CD4-positive, alpha-beta T cell treated with Interferon gamma for 1 hour (primary cell): Measurements from ENCODE around the gene IDS.
A peak's percentile ranks its signal among the peaks of the same experiment; 100 is the strongest.
"Not testable (repeated sequence)": the region's sequence is repeated elsewhere in the genome, so short reads cannot be mapped to it uniquely, and the experiment has no call there.

ENCODE experiments used
- DNase-seq: peaks from one replicate; pipeline ENCODE4 v3.0.0-alpha.2; 2020

The IDS gene

GRCh38 chrX:149497054-149497453 is 8.1 kb downstream of the IDS start:
- DNase-seq: no peak

DNA sequence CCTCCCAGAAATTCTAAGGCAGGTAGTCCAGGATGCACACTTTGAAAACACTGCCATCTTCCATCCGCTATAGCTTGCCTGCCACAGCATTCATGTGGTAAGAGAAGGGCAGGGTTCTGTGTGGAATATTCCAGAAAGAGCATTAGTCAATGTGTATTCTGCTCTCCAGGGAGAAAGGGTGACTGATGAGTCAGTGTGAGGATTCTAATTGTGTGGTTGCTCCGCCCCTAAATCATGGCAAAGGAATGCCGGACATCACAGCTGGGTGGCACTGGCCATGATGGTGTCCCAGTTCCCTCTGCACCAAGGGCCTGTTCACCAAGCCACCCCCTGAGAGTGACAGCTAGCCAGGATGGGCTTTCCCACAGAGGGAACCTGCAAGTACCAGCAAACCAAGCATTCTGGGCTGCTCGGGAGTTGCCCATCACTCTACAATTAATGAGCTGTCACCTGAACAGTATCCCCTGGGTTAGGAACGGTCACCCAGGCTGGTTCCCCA is 9.5 kb downstream of the IDS start:
- no peak for DNase-seq

DNA sequence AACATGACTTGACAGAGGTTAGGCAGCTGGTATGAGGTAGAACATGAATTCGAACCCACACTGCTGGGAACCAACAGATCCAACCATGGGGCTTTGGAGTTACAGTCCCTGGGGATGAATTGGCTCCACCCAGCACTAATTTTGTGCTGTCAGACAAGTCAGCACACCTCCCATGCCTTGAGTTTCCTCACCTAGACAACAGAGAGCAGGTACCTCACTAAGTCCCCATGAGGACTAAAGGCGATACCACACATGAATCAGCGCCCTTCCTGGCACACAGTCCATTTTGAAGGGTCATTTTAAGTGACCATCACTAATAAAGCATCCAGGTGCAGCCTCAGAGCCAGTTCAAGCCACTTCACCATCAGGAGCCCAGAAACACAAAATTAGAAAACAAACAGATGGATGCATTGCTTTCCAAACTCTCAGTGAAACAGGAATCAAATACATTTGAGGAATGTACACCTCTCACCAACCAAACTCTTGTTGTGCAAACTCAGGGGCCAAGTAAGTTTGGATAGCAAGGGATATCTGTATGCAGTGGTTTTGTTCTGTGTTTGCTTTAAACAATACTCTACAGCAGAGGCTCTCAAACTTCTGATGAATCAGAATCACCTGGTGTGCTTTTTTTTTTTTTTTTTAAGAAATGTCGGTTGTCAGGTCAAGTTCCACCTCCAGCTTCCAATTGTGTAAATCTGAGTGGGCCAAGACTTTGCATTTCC is 10.1 kb downstream of the IDS start:
- no peak for DNase-seq

DNA sequence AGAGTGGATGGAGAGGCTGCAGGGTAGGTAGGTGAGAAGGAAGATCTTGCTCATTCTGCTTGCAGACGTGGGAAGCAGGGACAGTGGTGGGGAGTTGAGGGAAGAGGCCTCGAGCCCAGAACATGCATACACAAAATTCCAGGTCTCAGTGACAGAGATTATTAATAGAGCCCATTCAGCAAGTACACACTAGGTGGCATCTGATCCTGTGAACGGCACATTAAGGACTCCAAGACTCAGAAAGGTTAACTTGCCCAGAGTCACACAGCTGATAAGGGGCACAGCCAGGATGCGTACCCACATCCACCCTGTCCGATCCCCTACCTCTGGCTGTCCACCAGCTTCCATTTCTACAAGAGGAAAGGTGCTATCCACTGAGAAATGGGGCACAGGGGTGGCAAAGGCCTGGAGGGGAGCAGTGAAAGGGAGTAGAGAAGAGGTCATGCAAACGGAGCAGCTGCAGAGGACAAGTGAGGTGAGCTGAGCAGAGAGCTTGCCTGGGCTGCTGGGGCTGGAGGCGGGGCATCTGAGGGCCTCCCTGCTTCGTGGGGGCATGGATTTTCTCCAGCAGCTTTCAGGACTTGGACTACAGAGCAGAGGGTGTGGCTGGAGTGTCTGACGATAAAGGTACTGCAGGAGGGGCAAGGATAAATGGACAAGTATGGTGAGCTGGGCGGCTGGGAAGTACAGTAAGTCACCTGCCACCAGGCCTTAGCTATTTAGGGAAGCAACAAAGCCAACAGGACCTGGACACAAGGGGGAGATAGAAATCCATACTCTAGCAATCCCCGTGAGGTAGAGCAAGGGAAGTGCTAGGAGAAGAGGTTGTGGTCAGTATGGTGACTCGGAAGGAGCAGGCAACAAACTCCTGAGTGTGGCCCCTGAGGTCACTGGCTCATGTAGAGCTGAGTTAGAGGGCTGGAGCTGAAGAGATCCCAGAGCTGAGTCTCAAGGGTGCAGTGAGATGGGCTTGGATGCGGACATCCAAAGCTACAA is 11.2 kb downstream of the IDS start:
- no peak for DNase-seq

- no peak for DNase-seq
Measured at GRCh38 chrX:149491812-149492211, 13.3 kb downstream of the IDS start.

DNA sequence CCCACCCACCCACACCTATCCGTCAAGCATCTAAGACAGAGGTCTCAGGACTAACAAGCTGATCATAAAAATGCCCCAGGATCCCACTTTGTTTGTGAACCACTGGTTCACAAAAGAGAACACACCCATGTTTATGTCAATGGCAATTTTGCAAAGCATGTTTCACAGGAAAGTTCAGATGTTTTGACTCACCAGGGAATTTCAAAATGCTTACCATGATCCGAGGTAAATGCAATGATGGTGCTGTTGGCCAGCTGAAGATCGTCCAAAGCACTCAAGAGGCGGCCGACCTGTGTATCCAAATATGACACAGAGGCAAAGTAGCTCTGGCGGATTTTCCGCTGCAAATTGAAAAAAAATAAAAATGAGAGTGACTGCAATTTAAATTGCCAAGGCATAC is 15.0 kb downstream of the IDS start:
- no peak for DNase-seq

GRCh38 chrX:149488411-149489052 is 16.6 kb downstream of the IDS start:
- DNase-seq: not testable (repeated sequence)

- not testable (repeated sequence) for DNase-seq
Measured at GRCh38 chrX:149488008-149488407, 17.1 kb downstream of the IDS start.

DNA sequence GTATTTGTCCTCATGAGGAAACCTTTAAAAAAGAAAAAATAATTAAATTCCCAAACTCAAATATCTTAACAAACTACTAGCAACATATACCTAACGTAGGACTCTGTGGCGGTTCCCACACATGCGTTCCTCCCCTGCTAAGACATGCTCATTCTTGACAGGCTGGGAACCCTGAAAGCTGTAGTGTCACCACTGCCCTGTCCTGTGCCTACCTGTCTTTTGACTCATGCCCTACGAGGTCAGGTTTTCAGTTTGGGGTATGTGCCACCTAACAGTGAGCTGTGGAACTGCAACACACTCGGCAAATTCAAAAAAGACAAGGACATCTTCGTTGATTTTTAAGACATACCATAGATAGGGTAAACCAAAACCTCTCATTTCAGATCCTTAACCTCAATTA is 17.8 kb downstream of the IDS start:
- no peak for DNase-seq

DNA sequence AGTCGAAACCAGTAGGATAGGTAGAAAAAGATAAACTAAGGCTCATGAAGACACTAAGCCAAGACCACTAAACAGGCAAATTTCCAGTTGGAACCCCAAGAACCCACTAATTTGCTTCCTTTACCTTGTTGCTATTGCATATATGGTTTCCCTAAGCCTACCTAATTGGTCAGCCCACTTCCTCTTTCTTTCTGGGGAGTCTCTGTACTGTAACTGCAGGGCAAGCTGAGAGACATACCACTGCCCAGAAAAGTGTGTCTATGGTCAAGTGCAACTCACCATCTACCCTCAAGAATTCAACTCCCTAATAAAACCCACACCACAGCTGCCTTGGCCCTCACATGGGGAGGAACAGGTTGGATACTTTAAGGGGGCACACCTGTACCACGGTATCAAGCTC is 28.6 kb downstream of the IDS start:
- no peak for DNase-seq

DNA sequence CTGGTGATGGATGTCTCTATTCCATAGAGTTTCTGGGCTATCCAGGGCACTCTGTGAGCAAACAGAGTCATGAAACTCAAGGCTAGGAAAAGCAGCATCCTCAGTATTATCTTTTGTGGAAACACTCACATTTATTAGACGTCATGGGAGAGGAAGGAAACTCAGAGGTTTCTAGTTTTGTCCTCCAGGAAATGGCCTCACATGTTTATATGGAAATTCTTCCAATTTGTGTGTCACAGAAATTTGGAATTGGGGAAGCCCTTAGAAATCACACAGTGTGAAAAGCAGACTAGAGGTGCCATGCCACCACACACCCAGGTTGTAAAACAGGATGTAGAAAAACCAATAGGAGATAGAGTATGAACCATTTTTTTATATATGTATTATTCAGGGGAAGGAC is 31.1 kb downstream of the IDS start:
- no peak for DNase-seq

DNA sequence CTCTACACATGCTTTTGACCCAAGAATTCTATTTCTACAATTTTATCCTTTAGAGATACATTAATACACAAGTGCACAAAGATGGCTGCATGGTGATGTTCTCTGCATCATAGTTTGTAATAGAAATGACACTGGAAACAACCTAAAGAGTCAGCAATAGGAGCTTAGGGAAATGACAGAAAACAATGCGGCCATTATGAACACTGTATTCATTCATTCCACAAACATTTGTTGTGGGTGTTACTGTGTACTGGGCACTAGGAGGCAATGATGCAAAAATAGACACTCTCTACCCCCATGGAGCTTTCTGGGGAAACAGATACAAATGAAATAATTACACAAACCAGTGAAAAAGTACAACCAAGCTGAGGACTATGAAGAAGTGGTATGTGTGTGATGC is 32.0 kb downstream of the IDS start:
- DNase-seq: no peak

DNA sequence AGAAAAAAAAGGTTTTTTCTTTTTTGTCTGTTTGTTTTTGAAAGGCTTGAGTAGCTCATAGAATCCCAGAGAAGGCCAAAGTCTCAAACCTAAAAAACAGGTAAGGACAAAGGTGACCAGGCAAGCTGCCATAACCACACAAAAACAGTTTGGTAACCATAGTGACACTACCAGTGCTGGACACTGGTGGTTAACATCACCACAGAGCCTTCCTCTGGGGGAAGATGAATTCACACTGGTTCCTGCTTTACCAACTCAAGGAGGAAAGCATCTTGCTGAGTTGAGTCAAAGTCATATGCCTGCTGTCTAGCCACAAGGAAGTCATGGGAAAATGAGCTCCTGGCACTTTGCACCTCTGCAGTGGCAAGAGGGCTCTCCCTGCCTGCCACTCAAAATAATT is 32.5 kb downstream of the IDS start:
- no peak for DNase-seq

DNA sequence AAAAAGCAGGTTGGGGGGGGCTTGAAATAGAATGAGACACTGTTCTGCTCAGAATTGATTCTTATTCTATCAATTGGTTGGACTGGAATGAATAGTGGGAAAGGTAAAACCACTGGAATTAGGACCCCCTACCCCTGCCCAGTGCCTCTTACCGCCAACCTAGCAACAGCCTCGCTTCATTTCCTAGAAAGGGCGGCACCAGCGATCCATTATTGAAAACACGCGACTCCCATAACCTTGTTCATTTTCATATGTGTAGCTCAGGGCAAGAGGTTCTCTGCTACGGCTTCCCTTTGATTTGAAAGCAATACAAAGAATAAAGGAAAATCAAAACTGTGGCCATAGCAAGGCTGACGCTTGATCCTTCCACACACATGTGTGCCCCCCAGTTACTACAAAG is 33.7 kb downstream of the IDS start:
- no peak for DNase-seq

DNA sequence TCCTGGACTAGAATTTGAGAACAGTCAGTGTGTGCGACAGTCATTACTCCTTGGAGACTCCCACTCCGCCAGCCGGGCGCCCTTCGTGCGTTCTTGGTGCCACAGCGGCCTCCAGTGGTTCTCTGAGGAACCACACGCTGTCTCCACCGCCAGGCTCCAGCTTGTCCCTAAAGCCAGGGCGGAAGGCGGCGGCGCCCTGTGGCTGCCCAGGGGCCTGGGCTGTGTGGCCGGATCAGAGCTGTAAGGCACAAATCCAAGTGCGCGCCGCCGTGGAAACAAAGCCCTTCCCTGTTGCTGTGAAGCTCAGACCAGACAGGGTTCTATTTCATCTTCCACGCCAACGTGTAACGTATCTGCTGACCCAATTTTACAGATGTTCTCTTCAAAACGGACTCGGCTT is 34.2 kb downstream of the IDS start:
- peak; percentile 44 for DNase-seq

- DNase-seq: no peak
Measured at GRCh38 chrX:149469406-149469805, 35.7 kb downstream of the IDS start.

DNA sequence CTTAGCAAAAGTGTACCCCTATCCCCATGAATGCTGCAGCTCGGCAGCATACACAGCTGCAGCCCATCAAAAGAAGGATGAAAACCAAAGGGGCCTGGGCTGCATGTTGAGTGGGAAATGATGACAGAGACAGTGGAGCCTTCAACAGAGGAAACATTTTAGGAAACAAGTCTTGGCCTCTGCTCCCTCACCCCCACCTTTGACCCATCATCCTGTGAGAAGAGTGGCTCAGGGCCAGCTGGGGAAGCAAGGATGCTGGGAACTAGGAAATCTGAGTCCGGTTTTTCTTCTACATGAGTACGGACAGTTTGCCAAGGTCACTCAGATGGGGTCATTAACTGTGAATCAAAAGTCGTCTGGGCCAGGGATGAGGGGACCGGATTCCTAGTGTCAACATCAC is 37.2 kb downstream of the IDS start:
- no peak for DNase-seq

- no peak for DNase-seq
Measured at GRCh38 chrX:149467461-149467860, 37.6 kb downstream of the IDS start.

GRCh38 chrX:149462849-149463248 is 42.3 kb downstream of the IDS start:
- DNase-seq: no peak

- no peak for DNase-seq
Measured at GRCh38 chrX:149461746-149462145, 43.4 kb downstream of the IDS start.

GRCh38 chrX:149458586-149458985 is 46.5 kb downstream of the IDS start:
- no peak for DNase-seq

GRCh38 chrX:149456476-149457245 is 48.4 kb downstream of the IDS start:
- no peak for DNase-seq

- DNase-seq: no peak
Measured at GRCh38 chrX:149455934-149456333, 49.2 kb downstream of the IDS start.
